ENCODE data around the gene POFUT1. TPM values are rescaled to one million over a fixed set of nuclear protein-coding genes. Genes with fewer than 3 reads are reported as not detected.

POFUT1 gene
- total RNA-seq, 2 donors from 2014 or later, result 18.7 to 39.7 TPM

DNA sequence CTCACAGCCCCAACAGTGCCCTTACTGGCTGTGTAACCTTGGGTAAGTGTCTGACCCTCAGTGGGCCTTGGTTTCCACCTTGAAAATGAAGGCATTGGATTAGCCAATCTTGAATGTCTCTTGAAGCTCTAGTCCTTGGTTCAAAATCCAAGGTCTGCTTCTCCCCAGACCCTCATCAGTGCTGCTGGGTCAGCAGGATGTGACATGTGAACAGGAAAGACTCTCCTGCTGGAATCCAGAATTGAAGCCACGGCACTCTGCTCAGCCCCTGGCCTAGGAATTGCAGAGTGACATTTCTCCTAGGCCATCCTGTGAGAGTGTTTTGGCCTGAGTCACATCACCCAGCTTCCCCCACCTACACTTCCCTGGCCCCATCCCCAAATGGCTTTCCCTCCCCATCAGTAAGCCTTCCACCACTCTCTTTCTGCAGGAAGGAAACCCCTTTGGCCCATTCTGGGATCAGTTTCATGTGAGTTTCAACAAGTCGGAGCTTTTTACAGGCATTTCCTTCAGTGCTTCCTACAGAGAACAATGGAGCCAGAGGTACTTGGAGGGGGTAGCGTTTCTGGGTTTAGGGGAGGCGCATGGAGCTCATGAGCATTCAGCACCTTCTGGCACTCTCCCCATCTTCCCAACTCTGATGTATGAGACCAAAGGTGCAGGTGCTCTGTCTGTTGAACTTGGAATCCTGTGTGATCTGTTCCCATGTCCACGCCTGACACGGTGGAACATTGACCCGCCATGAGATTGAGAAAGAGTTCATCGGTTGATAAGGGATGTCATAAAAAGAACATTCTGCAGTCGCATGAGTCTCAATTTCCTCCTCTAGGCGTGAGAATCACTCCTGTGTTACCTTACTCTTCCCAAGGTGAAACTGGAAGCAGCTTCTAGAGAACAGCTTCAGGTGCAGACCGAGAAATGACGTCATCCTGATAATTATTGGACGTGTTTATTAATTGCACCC, 8.8 kb downstream of the POFUT1 start:
- DNase-seq (ENCODE audit: low spot score in 2 of 2), result no peak
- no peak for ATAC-seq
- Mint-ChIP-seq H3K36me3 (peaks cover 32 to 36% of the 10 kb centered on the region in 2 donors), H3K27ac (no peak overlapping the region), H3K9me3 (no peaks in the 10 kb centered on the region)

DNA sequence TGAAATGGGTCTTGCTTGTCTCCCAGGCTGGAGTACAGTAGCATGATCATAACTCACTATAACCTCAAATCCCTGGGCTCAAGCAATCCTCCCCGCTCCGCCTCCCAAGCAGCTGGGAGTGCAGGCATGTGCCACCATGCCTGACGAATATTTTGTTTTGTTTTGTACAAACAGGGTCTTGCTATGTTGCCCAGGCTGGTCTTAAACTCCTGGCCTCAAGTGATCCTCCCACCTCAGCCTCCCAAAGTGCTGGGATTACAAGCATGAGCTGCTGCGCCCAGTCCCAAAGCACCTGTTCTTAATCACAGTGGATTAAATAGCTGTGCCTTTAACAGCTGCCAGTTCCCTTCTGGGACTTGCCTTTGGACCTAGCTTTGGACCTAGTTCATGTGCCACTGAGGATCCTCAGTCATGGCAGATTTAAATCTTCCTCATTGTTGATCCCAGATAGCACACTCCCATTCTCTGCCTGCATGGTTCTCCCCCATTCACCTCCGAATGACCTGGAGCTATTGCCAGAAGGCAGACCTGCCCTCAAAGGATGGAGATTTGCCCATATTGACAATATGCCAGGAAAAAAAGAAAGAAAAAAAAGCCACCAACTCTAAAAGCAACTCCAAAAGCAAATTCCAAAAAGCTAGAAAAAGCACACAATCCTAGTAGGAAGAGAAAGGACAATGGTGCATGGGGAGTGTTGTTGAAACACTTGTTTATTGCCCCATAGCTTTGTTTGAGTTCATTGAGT, 10.6 kb downstream of the POFUT1 start:
- Mint-ChIP-seq H3K36me3 (peaks cover 23 to 27% of the 10 kb centered on the region in 2 donors), H3K27ac (peak overlapping the region; percentile 7 to 63), H3K9me3 (no peaks in the 10 kb centered on the region)
- DNase-seq (ENCODE audit: low spot score in 2 of 2) (no peak), ATAC-seq (no peak)

DNA sequence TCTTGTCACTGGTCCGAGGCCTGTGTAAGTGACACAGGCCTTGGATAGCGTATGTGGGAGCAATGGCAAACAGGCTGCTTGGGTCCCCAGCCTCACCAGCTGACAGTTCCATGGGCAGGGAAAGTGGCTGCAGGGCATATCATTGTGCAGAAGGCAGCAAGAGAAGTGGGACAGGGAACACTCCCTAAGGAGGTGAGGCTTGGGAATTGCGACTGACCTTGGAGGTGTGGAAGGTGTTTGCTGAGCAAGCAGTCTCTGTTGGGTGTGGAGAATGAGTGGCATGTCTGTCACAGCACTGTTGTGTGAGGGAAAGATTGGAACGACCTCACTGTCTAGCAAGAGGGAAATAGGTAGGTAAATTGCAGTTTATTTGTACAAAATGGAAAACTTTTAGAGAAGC, 16.8 kb downstream of the POFUT1 start:
- Mint-ChIP-seq H3K36me3 (peaks cover 6 to 32% of the 10 kb centered on the region in 2 donors), H3K27ac (no peak overlapping the region)

DNA sequence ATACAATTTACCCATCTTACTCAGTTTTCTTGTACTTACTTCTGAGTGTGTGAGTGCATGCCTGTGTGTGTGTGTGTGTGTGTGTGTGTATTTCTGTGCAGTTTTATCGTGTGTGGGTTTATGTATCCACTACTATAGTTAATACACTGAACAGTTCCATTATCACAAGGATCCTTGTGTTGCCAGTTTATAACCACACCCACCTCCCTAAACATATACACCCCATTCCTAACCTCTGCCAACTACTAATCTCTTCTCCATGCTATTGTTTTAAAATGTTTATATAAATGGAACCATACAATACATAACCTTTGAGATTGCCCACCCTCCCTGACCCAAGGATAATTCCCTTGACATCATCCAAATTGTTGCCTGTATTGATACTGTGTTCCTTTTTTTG, 18.7 kb downstream of the POFUT1 start:
- peaks cover 10 to 26% of the 10 kb centered on the region in 2 donors for H3K36me3 Mint-ChIP-seq
- no peak for ATAC-seq

More for the DNA sequence above, 16.8 kb downstream of the POFUT1 start:
- H3K9me3 Mint-ChIP-seq, result no peaks in the 10 kb centered on the region
- DNase-seq (ENCODE audit: low spot score in 2 of 2), result no peak
- no peak for ATAC-seq

DNA sequence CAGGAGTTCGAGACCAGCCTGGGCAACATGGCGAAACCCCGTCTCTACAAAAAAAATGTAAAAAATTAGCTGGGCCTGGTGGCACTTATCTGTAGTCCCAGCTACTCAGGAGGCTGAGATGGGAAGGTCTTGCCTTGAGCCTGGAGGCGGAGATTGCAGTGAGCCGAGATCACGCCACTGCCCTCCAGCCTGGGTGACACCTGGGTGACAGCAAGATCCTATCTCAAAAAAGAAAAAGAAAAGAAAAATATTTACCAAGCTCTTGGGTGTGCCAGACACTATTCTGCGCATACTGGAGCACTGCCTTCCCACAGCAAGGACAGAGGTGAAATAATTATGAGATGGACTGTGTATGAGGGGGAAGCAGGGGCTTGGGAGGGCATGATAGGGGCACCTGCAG, 19.6 kb downstream of the POFUT1 start:
- peak overlapping the region in 1 of 2 donors; percentile 82 for H3K27ac Mint-ChIP-seq
- no peak for ATAC-seq

More for the DNA sequence above, 18.7 kb downstream of the POFUT1 start:
- H3K9me3 Mint-ChIP-seq, result no peaks in the 10 kb centered on the region
- DNase-seq (ENCODE audit: low spot score in 2 of 2), result no peak
- H3K27ac Mint-ChIP-seq, result no peak overlapping the region

DNA sequence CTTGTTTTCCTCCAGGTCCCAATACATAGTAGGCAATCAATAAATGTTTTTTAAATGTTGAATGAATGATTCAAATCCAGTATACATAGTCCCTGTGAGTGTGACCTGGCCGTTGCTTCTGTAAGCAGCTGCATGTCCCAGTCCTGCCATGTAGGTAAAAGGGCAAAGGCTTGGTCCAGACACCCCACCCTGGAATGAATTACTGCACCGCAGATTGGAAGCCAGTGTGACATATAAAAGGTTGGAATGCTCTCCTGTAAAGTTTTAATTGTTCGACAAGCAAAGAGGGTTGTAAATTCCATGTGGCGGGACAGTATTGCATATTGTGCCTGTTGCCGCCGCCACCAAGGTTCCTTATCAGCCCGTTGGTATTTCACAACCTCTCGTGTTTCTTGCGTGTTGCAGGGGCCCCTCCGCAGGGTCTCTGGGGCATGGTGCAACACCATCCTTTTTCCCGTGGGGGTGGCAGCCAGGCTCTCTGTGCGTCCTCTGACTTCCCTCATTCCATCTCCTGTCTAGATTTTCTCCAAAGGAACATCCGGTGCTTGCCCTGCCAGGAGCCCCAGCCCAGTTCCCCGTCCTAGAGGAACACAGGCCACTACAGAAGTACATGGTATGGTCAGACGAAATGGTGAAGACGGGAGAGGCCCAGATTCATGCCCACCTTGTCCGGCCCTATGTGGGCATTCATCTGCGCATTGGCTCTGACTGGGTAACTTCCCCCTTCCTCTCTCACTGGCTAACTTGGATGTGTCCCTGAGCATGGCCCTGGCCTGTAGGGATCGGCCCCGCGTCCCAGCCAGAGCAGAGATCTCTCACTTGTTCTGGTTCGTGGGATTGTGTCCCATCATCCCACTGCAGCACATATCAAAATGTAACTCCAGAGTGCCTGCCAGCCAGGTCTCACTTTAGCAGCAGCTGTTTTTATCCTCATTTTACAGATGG, 20.3 kb downstream of the POFUT1 start:
- DNase-seq (ENCODE audit: low spot score in 2 of 2) (no peak), ATAC-seq (no peak)
- H3K9me3 Mint-ChIP-seq, result no peaks in the 10 kb centered on the region
- H3K27ac Mint-ChIP-seq, result peak overlapping the region; percentile 67 to 82
- H3K36me3 Mint-ChIP-seq, result peaks cover 18 to 40% of the 10 kb centered on the region in 2 donors

More for the DNA sequence above, 19.6 kb downstream of the POFUT1 start:
- peaks cover 14 to 33% of the 10 kb centered on the region in 2 donors for H3K36me3 Mint-ChIP-seq
- no peak for DNase-seq (ENCODE audit: low spot score in 2 of 2)
- H3K9me3 Mint-ChIP-seq, result no peaks in the 10 kb centered on the region

DNA sequence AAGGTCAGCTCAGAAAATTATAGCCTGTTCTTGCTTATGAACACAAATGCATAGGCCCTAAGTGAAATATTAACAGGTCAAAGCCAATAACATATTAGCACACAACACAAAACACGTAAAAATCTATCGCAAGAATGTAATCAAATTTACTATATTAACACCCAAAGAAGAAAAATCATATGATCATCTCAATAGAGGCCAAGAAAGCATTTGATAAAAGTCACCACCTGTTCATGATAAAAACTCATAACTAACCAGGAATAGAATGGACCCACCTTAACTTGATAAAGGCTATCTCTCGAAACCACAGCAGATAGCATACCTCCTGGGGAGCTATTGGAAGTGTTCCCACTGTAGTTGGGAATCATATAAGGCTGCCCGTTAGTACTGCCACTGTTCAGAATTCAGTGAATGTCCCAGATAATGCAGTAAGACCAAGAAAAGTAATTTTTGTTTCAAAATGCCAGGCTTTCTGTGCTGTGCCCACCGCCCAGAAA, 21.6 kb downstream of the POFUT1 start:
- Mint-ChIP-seq H3K36me3 (peaks cover 26 to 50% of the 10 kb centered on the region in 2 donors), H3K27ac (no peak overlapping the region), H3K9me3 (no peaks in the 10 kb centered on the region)
- ATAC-seq, result no peak
- DNase-seq (ENCODE audit: low spot score in 2 of 2), result no peak

DNA sequence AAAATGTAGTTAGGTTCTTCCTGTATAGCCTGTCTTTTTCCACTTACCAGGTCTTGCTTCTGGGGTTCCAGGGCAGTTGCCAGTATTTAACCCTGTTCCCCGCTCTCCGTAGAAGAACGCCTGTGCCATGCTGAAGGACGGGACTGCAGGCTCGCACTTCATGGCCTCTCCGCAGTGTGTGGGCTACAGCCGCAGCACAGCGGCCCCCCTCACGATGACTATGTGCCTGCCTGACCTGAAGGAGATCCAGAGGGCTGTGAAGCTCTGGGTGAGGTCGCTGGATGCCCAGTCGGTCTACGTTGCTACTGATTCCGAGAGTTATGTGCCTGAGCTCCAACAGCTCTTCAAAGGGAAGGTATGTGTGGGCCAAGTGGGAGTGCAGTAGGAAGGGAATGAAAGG, 23.0 kb downstream of the POFUT1 start:
- H3K27ac Mint-ChIP-seq, result peak overlapping the region; percentile 72 to 93
- ATAC-seq, result no peak
- peaks cover 40 to 58% of the 10 kb centered on the region in 2 donors for H3K36me3 Mint-ChIP-seq
- no peaks in the 10 kb centered on the region for H3K9me3 Mint-ChIP-seq
- DNase-seq (ENCODE audit: low spot score in 2 of 2), result no peak

DNA sequence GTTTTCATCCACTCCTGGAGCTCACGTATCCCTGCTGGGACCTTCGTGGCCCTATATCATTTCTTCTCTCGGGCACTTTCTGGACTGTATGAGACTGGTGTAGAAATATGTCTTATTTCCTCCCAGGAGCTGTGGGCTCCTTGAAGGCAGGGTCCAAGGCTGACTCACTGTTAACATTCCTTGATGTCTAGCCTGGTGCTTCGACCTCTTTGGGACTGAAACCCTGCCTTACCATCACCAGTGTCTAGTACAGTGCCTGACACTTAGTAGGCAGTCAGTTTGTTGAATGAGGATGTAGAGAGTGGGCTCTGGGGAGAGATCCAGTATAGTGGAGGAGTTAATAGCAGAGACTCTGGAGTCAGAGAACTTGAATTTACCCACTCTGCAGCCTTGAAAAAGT, 23.6 kb downstream of the POFUT1 start:
- no peaks in the 10 kb centered on the region for H3K9me3 Mint-ChIP-seq
- H3K36me3 Mint-ChIP-seq, result peaks cover 43 to 62% of the 10 kb centered on the region in 2 donors
- no peak for DNase-seq (ENCODE audit: low spot score in 2 of 2)
- ATAC-seq, result peak; percentile 12 to 31
- H3K27ac Mint-ChIP-seq, result peak overlapping the region; percentile 93 to 100

DNA sequence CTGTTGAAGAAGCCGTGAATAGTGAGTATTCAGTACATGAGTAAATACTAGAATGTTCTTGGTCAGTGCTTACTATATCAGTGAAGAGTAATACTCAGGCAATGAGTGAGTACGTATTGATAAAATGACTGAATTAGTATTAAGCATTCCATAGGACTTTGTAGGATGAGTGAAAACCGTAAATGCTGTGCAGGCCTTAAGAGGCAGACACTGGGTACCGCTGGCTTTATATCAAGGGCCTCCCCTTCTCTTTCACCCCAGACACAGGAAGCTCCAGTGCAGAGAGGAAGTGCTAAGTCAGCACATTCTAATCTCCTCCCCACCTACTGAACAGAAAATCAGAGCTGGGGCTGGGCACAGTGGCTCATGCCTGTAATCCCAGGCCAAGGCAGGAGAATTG, 24.2 kb downstream of the POFUT1 start:
- Mint-ChIP-seq H3K36me3 (peaks cover 43 to 68% of the 10 kb centered on the region in 2 donors), H3K9me3 (no peaks in the 10 kb centered on the region), H3K27ac (peak overlapping the region; percentile 93 to 100)
- ATAC-seq (peak; percentile 83 to 87), DNase-seq (ENCODE audit: low spot score in 2 of 2) (peak in 1 of 2 donors; percentile 37)

DNA sequence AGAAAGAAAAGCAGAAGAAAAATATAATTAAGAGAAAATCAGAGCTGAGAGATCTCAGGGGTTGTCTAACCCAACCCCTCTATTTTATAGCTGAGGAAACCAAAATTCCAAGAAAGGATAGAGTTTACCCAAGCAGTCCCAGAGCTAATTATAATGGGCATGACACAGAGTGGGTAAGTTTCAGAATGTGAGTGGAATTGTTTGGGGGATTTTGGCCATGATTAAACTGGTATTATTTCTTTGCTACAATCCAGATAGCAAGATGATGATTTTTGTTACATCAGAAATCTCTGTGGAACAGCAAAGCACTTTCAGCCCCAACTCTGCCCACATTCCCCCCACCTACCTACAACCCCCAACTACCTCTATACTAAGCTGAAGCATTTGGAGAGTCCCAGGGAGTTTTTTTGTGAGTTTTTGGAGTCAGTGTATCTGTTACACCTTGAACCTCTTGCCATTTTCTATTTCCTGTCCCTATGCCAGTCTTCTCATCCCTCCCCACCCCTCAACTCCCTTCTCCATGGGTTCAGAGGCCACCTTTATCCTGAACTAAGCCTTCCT, 24.7 kb downstream of the POFUT1 start:
- H3K36me3 Mint-ChIP-seq, result peaks cover 43 to 74% of the 10 kb centered on the region in 2 donors
- ATAC-seq (peak; percentile 44 to 71), DNase-seq (ENCODE audit: low spot score in 2 of 2) (no peak)
- no peaks in the 10 kb centered on the region for H3K9me3 Mint-ChIP-seq
- peak overlapping the region; percentile 93 to 100 for H3K27ac Mint-ChIP-seq

DNA sequence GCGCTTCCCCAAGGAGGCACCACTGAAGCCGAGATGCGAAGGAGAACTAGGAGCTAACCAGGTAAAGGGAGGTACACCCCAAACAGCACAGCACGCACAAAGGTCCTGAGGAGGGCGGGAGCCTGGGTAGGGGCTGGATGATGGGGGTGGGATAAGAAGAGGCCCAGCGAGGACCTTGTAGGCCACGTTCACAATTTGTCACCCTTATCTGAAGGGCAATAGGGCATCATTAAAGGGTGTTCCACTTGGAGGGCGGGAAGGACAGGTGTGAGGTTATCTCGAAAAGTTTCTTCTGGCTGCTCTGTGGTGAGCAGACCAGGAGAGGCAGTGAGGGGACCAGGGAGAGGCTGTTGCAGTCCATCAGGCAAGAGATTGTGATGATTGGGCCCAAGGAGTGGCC, 25.6 kb downstream of the POFUT1 start:
- ATAC-seq (no peak), DNase-seq (ENCODE audit: low spot score in 2 of 2) (no peak)
- Mint-ChIP-seq H3K36me3 (peaks cover 41 to 68% of the 10 kb centered on the region in 2 donors), H3K9me3 (no peaks in the 10 kb centered on the region), H3K27ac (peak overlapping the region; percentile 93 to 96)

DNA sequence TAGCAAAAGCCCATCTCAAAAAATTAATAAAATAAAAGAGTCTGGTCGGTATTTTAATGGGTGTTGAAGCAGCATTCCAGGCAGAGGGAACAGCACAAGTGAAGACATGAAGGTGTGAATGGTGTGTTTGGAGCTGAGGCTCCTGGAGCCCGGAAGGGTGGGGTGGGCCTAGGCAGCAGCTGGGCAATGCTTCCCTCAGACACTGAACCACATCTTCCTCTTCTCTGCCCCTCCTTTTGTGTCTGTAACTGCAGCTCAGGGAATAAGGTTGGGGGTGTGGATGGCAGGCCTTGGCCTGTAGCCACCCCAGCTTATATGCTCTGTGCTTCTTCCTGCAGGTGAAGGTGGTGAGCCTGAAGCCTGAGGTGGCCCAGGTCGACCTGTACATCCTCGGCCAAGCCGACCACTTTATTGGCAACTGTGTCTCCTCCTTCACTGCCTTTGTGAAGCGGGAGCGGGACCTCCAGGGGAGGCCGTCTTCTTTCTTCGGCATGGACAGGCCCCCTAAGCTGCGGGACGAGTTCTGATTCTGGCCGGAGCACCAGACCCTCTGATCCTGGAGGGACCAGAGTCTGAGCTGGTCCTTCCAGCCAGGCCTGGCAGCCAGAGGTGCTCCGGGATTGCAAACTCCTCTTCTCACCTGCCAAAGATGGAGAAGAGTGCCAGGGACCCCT, 26.6 kb downstream of the POFUT1 start:
- peak overlapping the region; percentile 93 to 96 for H3K27ac Mint-ChIP-seq
- H3K36me3 Mint-ChIP-seq, result peaks cover 37 to 64% of the 10 kb centered on the region in 2 donors
- H3K9me3 Mint-ChIP-seq, result no peaks in the 10 kb centered on the region
- DNase-seq (ENCODE audit: low spot score in 2 of 2) (no peak), ATAC-seq (no peak)

DNA sequence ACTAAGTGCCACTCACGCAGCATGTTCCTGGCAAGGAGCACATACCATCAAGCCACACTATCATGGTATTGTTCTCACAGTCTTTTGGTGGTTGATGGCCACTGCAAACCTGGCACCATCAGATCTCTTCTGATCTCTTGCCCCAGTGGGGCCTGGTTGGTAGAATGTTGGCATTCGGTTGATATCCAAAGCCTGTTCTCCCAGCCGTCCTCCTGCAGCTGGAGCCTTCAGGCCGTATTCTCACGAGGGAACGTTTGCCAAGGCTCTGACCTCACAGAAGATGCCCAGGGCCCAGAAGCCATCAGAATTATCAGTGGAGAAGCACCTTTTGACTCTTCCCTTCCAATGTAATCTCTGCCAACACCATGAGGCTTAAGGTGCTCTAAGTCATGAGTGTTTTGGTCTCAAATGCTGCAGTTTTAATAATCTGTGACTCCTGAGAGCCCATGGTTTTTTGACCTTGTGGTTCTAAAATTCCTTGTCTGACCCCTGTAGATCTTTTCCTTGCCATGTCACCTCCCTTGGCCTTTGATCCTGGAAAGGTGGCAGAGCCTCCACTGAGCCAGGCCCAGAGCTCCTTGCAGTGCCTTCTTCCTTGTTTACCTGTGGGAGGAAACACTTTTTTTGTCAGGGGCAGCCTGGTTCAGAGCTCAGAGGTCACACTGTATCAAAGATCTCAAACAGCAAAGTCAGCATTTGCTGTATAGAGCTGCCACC, 27.8 kb downstream of the POFUT1 start:
- ATAC-seq (no peak), DNase-seq (ENCODE audit: low spot score in 2 of 2) (no peak)
- Mint-ChIP-seq H3K36me3 (peaks cover 37 to 64% of the 10 kb centered on the region in 2 donors), H3K27ac (peak overlapping the region; percentile 84 to 93), H3K9me3 (no peaks in the 10 kb centered on the region)

Data from activated naive CD4-positive, alpha-beta T cell treated with anti-CD3 and anti-CD28 coated beads, Interleukin-2, amount 50 U/mL, for 72 hours (primary cell).